Measurements from ENCODE around the gene RBM19.

GRCh38 chr12:113863455-113863845 is 102.7 kb downstream of the RBM19 start:
- TF ChIP-seq CTCF (IDR thresholded peaks at IDR 0.05; ENCODE audit: low read length), result no peak
- no peak for TF ChIP-seq EZH2phosphoT487 (IDR thresholded peaks at IDR 0.05; ENCODE audit: low read length)
- TF ChIP-seq EZH2 (optimal IDR thresholded peaks at IDR 0.05; ENCODE audit: low read depth, low read length), result no peak
